HG03520 (cell line): ENCODE measurements around the gene SHB.

Source experiments
- ATAC-seq: cut with Tn5 transposase; IDR thresholded peaks from one replicate; pipeline ENCODE4 v1.9.1; 2021; ENCODE audit warnings: mild to moderate bottlenecking, moderate library complexity; ENCODE audit not compliant: unreplicated experiment

SHB gene

DNA sequence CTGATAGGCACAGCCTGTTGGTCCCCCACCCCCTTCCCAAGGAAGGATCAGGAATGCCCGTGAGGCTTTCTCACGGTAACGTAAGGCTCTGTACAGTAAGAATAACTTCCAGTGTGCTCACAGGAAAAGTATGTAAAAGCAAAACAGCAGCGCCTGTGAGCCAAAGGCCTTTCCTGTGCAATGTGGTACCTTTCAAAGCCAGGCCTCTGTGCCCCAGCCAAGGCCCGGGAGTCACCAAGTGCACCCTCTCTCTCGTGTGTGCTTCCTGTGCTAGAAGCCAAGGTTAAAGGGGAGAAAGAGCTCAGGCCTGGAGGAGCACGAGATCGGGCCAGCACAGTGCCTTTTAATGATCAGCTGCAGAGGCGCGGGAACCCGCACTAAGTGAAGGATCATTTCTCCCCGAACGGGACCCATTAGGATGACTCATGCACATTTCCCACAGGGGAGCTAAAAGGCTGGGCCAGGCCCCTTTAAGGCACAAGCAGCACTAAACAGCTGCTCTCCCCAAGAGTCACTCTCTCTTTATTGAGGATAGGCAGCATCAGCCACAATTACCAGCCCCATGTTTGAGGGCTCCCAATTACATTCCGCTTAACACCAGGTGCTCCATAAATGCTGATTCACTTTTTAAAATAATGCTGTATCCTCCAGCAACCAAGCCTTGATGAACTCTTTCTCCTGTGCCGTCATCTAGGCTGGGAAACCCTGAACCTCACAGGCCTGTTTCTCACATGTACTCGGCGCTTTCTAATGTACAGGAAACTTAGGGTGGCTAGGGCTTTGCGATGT lies 42.8 kb downstream of the SHB start:
- no peak for ATAC-seq

DNA sequence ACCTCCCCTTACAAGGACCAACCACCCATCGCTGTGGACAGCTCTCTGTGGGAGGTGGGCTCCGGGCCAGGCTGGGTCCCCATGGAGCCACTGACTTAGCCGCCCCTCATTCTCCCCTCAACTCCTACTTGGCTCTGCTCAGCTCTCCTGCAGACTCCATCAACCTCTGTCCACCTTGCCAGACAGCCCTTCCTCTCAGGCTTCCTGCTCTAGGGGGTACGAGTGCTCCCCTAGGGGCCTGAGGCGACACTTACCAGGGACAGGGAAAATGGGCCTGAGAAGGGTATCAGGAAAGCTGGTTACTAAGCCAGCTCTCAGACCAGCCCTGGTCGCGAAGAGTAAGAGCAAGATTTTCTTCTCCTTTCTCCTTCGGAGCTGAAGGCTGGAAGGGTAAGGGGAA lies 43.9 kb downstream of the SHB start:
- ATAC-seq: no peak

DNA sequence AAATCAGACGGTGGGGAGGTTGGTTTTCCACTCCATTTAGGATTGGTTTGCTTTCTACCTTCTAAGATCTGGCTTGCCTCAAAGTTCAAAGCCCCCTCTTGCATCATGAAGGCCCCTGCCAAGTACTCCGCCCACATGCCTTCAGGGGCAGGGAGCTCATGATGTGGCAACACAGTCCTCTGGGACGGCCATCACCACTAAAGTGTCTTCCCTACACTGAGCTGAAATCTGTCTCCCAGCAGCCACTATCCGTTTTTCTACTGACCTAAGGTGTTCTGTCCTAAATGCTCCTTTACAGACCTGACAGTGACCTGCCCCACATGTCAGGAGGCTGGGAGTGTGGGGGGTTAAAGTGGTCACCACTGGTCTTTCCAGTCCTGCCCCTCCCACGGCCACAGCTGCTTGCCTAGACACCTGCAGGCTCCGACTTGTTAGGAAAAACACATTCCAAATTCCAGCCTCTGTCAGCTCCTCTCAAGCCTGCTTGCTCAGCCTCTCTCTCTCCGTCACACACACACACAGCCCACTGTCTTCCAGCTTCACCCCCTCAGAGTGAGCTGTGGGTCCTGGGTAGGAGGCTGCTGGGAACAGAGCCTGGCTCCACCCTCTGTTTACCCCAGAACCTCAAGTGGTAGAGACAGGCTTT lies 44.9 kb downstream of the SHB start:
- ATAC-seq: no peak

- no peak for ATAC-seq
Measured at GRCh38 chr9:38023661-38024035, 45.4 kb downstream of the SHB start.

DNA sequence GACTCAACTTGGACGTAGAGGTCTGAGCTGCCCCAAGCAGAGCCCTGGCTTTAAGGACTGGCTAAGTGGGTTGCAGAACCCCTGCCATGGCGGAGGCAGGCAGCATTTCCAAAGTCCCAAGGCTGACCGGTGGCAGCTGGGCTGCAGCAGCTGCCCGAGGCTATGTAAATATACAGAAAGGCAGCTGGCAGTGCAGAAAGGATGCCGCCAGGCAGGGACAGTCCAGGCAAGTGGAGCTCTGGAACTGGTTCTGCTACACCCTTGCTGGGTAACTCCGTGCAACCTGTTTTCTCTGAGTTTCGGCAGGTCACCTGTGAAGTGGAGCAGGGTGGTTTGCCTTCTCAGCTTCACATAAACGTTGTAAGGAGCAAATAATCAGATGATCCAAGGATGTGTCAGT lies 46.0 kb downstream of the SHB start:
- no peak for ATAC-seq

GRCh38 chr9:38022203-38022895 lies 46.7 kb downstream of the SHB start:
- no peak for ATAC-seq

DNA sequence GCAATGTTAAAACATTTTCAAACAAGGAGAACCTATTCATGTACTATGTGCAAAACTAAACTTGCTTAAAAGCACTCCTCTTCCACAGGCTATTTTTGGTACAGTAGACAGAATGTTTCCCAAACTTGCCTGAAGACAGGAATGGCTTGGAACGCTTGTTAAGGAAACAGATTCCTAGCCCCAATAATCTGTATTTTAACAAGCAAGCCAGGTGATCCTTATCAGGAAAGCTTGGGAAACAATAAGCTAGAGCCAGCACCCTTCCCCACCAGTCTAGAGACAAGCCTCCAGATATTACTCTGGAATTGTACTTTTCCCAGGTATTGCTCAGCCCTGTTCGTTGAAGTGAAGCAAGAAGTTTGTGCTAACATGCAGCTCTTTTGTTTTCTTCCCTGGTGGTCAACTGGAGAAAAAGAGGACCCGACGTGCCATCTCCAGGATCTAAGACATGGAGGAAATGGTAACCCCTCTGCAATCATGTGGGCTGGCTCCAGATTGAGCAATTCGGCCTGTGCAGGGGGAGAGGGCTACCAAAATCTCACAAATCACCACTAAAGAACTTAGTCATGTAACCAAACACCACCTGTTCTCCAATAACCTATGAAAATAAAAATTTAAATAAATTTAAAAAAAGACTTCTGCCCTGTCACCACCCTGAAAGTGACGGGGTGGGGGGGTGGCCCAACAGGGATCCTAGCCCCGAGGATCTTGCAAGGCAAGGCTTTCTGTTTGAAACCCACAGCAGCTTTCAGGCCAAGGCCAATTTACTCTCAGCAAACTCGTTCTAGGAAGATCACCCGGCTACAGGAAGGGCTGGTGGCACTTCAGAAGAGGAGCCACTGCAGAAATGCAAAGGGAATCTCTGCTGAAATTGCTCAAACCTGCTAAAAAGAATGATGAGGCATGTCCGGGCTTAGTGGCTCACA lies 48.6 kb downstream of the SHB start:
- ATAC-seq: no peak

DNA sequence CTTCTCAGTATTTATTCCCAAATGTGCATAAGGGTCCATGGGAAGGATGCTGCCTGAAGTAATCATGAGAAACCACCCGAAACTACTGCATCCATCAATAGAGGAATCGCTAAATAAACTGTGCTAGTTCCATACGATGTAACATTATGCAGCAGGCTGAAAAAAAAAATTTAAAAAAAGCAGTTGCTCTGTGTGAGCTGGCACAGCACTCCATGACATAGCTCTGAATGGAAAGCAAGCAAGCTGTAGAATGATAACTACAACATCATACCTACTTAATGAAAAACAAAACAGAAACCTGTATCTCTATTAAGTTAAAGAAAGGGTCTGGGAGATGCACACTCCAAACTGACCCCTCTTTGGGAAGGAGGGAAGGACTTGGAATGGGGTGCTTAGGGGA lies 49.3 kb downstream of the SHB start:
- no peak for ATAC-seq

GRCh38 chr9:38018958-38019602 lies 49.9 kb downstream of the SHB start:
- ATAC-seq: no peak

- no peak for ATAC-seq
Measured at GRCh38 chr9:38018241-38018957, 50.6 kb downstream of the SHB start.

DNA sequence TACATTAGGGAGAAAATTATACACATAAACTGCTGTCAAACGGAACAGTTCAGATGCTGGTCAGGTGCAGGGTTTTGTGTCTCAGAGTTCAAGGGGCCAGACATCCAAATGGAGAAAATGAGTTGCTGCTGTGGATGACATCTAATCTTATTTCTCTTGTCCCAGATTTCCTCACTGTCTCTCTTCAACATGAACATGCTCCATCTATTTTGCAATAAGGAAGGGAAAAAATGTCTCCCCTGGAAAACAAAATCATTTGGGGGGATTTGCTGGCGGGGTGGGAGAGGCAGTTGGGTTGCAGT lies 51.2 kb downstream of the SHB start:
- no peak for ATAC-seq

DNA sequence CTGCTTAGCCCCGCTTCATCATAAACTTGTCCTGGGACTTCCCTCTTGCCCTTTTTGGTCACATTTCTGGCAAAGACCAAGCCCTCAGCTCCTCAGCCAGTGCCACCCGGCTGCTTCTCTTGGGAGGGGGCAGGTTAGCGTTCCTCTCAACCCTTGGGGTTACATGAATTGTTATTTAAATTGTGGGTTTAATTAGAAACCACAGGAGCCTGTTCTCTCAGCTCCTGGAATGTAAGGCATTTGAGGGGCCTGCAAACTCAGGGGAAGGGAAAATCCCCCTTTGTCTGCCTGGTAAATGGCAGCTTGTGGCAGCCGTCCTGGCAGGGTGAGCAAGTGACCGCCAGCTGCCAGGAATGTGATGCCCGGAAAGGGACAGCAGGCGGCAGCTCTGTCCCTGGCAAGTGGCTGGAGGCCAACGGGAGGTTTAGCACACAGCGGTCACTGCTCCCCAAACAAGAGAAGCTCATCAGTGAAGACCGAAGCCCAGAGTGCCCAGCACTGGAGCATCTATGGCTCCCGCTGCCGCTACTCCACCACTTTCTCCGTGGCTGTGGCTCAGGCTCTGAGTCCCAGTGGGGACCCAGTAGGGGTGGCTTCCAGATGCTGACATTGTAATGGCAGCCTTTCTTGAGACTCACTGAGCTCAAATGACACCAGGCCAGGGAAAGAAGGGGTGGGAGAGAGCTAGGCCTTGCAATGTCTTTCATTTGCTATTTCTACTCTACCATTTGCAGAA lies 51.7 kb downstream of the SHB start:
- no peak for ATAC-seq

DNA sequence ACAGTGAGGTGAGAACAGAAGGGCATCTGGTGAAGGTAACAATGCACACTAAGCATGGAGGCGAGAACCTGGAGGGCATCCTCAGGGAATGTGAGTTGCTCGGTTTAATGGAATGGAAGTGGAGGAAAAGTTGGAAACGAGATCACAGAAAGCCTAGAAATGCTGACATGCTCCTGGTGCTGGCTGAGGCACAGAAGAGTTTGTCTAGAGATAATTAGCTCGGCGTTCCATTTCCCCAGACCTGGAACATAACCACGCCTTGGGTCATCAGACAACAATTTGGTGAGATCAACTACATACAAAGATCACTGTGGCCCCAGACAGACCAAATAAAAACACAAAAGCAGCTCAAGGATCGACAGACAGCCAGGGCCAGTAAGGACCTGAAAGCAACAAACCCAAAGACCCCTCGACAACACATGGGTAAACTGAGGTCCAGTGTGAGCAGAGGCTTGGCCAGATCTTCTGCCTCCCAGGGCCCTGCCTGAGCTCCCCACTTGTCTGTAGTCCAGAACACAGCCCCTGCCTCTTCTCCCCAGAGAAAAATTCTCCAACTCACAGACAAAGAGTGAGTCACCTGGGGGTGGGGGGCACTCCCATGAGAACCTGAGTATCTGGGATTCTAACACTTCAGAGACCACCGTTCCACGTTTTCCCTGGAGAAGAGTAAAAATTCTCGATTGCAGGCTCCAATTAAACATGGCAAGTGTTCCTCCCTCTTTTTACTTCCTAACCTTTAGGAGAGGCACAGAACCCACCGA lies 52.5 kb downstream of the SHB start:
- no peak for ATAC-seq

- no peak for ATAC-seq
Measured at GRCh38 chr9:38015906-38016305, 53.1 kb downstream of the SHB start.

- no peak for ATAC-seq
Measured at GRCh38 chr9:38015266-38015665, 53.8 kb downstream of the SHB start.

- ATAC-seq: no peak
Measured at GRCh38 chr9:38012767-38013450, 56.1 kb downstream of the SHB start.

DNA sequence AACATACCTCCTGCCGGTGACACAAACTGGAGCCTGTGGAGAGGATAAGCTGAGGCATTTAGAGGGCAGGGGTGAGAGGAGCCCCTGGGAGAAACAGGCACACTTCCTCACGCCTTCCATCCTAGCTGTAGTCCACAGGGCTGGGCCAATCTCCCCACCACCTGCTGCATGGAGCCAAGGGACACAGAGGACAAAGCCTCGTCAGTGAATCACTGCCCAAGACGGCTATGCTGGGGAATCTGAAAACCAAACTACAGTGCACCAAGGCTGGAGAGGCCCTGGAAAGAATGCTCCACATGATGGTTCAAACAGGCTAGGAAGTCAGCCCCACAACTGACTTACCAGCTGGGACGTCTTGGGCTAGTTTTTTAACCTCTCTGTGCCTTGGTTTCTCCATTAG lies 57.0 kb downstream of the SHB start:
- ATAC-seq: no peak
